Esophagus muscularis mucosa (tissue), 4 donors: ENCODE results near the gene MSANTD3.

Experiments
- EP300 ChIP-seq: sonication (generic); formaldehyde crosslinking; IDR thresholded peaks from one replicate; pipeline ENCODE4 v1.6.1; 2017; ENCODE audit warnings: antibody characterized with exemption
- POLR2A ChIP-seq: fragments of 450-650 bp; IDR thresholded peaks from one replicate; pipeline ENCODE4 v1.6.1; 2017; ENCODE audit warnings: antibody characterized with exemption, moderate library complexity, mild to moderate bottlenecking, low read depth
- POLR2AphosphoS5 ChIP-seq, 2 donors: sonication (generic); formaldehyde crosslinking; IDR thresholded peaks; one replicate each; pipeline ENCODE4 v1.6.1; 2017; ENCODE audit warnings: antibody characterized with exemption in 2 of 2
- TF ChIP-seq, protein P1 (sequence below), 3 experiments: fragments of 200-600 bp in 2 of 3; fragments of 450-650 bp in 1 of 3; sonication (generic) in 2 of 3; IDR thresholded peaks; one replicate each; pipeline ENCODE4 v1.5.1; 2017 to 2019; ENCODE audit warnings: antibody characterized with exemption in 3 of 3, mild to moderate bottlenecking in 2 of 3, moderate library complexity in 1 of 3

DNA sequence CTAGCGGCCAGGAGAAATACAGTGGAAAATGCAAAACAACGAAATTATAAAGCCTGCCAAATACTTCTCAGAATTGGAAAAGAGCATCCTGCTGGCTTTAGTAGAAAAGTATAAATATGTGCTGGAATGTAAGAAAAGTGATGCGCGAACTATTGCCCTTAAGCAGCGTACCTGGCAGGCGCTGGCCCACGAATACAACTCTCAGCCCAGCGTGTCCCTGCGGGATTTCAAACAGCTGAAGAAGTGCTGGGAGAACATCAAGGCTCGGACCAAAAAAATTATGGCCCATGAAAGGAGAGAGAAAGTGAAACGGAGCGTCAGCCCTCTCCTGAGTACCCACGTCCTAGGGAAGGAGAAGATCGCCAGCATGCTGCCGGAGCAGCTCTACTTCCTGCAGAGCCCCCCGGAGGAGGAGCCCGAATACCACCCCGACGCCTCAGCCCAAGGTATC, 15.0 kb downstream of the MSANTD3 start:
- TF ChIP-seq, protein P1, sequence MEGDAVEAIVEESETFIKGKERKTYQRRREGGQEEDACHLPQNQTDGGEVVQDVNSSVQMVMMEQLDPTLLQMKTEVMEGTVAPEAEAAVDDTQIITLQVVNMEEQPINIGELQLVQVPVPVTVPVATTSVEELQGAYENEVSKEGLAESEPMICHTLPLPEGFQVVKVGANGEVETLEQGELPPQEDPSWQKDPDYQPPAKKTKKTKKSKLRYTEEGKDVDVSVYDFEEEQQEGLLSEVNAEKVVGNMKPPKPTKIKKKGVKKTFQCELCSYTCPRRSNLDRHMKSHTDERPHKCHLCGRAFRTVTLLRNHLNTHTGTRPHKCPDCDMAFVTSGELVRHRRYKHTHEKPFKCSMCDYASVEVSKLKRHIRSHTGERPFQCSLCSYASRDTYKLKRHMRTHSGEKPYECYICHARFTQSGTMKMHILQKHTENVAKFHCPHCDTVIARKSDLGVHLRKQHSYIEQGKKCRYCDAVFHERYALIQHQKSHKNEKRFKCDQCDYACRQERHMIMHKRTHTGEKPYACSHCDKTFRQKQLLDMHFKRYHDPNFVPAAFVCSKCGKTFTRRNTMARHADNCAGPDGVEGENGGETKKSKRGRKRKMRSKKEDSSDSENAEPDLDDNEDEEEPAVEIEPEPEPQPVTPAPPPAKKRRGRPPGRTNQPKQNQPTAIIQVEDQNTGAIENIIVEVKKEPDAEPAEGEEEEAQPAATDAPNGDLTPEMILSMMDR (IDR thresholded peaks at IDR 0.05) = no peak
- no peak for TF ChIP-seq EP300
- no peak for TF ChIP-seq POLR2A
- TF ChIP-seq POLR2AphosphoS5 (IDR thresholded peaks at IDR 0.05) = no peak
